NCI-H1694 treated with DMSO at 0.1 percent for 48 hours (cell line): ENCODE results near the gene TWF2.

Experiments used
- DNase-seq: peaks from one replicate; lab custom pipeline; 2025; lab: John Stamatoyannopoulos, UW

Gene TWF2

GRCh38 chr3:52181543-52181942 is 57.4 kb downstream of the TWF2 start:
- DNase-seq, result no peak
